ENCODE measurements around the gene NOPCHAP1. TPM values are rescaled to one million over a fixed set of nuclear protein-coding genes. Genes with fewer than 3 reads are reported as not detected.

NOPCHAP1 gene
- total RNA-seq, 2 experiments from 2014 or later: 12.1 to 33.9 TPM

DNA sequence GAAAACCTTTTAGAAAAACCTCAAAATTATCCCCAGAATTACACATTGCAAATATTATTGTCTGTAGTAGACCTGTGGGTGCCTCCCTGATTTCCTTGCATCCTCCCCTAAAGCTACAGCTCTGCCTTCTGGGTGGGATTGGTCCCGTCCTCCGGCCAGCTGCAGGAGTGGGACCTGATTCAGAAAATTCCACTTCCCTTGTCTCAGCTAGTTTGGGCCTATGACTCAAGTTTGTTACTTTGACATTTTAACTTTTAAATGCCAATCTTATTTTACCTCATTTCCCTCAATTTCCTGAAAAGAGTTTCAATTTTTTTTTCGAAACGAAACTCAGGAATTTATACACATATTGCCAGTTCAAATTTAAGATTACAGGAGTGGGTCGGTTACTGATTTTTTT lies 14.8 kb upstream of the NOPCHAP1 start:
- H3K9me3 ChIP-seq (ENCODE audit: low read length): no peaks in the 10 kb centered on the region
- H3K4me2 ChIP-seq (ENCODE audit: low read length): no peak overlapping the region
- no peak overlapping the region for H3K4me3 ChIP-seq (ENCODE audit: low read depth, low read length, poor library complexity, severe bottlenecking)
- CTCF ChIA-PET (ENCODE audit: unreplicated experiment): interaction anchor here (0.6 kb wide), 1 partner anchor 12 kb away, joined by 3 read pairs; no protein-coding TSS in a partner anchor
- no peak overlapping the region for H3K27ac ChIP-seq (ENCODE audit: low read depth, low read length, poor library complexity, severe bottlenecking)
- POLR2A ChIA-PET: interaction anchor here (0.5 to 1.6 kb wide), 7 partner anchors 11 to 536 kb away, joined by 3 to 9 read pairs (median 3); partner anchors contain the start of gene SLC41A2
- H3K4me1 ChIP-seq (ENCODE audit: insufficient read depth, low read length, poor library complexity, severe bottlenecking): peaks cover 20% of the 10 kb centered on the region
- intact Hi-C loops (cut with micrococcal nuclease; ENCODE audit: unreplicated experiment): no loop called here
- H3K36me3 ChIP-seq (ENCODE audit: insufficient read depth, low read length): no peaks in the 10 kb centered on the region
- no peak overlapping the region for H2AFZ ChIP-seq (ENCODE audit: low read length)
- no peak for DNase-seq (ENCODE audit: low spot score)
- H3K9me2 ChIP-seq (ENCODE audit: insufficient read depth, low read length): no peaks in the 10 kb centered on the region
- no TSS peak for BruUV-seq (replicated peaks)
- H4K20me1 ChIP-seq (ENCODE audit: insufficient read depth, low read length): no peaks in the 10 kb centered on the region
- no peaks in the 10 kb centered on the region for H3K79me2 ChIP-seq (ENCODE audit: insufficient read depth, low read depth, low read length)
- TF ChIP-seq, protein P1, sequence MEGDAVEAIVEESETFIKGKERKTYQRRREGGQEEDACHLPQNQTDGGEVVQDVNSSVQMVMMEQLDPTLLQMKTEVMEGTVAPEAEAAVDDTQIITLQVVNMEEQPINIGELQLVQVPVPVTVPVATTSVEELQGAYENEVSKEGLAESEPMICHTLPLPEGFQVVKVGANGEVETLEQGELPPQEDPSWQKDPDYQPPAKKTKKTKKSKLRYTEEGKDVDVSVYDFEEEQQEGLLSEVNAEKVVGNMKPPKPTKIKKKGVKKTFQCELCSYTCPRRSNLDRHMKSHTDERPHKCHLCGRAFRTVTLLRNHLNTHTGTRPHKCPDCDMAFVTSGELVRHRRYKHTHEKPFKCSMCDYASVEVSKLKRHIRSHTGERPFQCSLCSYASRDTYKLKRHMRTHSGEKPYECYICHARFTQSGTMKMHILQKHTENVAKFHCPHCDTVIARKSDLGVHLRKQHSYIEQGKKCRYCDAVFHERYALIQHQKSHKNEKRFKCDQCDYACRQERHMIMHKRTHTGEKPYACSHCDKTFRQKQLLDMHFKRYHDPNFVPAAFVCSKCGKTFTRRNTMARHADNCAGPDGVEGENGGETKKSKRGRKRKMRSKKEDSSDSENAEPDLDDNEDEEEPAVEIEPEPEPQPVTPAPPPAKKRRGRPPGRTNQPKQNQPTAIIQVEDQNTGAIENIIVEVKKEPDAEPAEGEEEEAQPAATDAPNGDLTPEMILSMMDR (conservative IDR thresholded peaks at IDR 0.05; ENCODE audit: low read length): no peak
- no peak for TF ChIP-seq EZH2phosphoT487 (IDR thresholded peaks at IDR 0.05; ENCODE audit: borderline replicate concordance, low read depth, low read length)

DNA sequence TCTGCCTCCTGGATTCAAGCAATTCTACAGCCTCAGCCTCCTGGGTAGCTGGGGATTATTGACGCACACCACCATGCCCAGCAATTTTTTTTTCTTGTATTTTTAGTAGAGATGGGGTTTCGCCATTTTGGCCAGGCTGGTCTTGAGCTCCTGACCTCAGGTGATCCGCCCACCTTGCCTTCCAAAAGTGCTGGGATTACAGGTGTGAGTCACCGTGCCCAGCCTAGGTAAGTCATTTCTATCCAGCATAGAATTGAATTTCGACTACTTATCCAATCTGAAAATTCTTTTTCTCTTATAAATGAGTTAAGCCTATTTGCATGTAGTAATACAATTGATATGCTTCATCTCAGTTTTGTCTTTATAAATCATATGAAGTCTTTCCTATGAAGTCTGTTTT lies 12.9 kb upstream of the NOPCHAP1 start:
- H4K20me1 ChIP-seq (ENCODE audit: insufficient read depth, low read length): no peaks in the 10 kb centered on the region
- no peak overlapping the region for H2AFZ ChIP-seq (ENCODE audit: low read length)
- H3K9me3 ChIP-seq (ENCODE audit: low read length): no peaks in the 10 kb centered on the region
- ChIA-PET POLR2A (interaction anchor here (1.6 kb wide), 1 partner anchor 14 kb away, joined by 6 read pairs; no protein-coding TSS in a partner anchor), CTCF (ENCODE audit: unreplicated experiment) (no interaction called here)
- intact Hi-C loops (cut with micrococcal nuclease; ENCODE audit: unreplicated experiment): no loop called here
- H3K36me3 ChIP-seq (ENCODE audit: insufficient read depth, low read length): no peaks in the 10 kb centered on the region
- H3K4me2 ChIP-seq (ENCODE audit: low read length): no peak overlapping the region
- peaks cover 15% of the 10 kb centered on the region for H3K4me1 ChIP-seq (ENCODE audit: insufficient read depth, low read length, poor library complexity, severe bottlenecking)
- no TSS peak for BruUV-seq (replicated peaks)
- no peak overlapping the region for H3K27ac ChIP-seq (ENCODE audit: low read depth, low read length, poor library complexity, severe bottlenecking)
- H3K79me2 ChIP-seq (ENCODE audit: insufficient read depth, low read depth, low read length): no peaks in the 10 kb centered on the region
- no peaks in the 10 kb centered on the region for H3K9me2 ChIP-seq (ENCODE audit: insufficient read depth, low read length)
- TF ChIP-seq, protein P1 (conservative IDR thresholded peaks at IDR 0.05; ENCODE audit: low read length): no peak
- no peak for TF ChIP-seq EZH2phosphoT487 (IDR thresholded peaks at IDR 0.05; ENCODE audit: borderline replicate concordance, low read depth, low read length)
- DNase-seq (ENCODE audit: low spot score): no peak
- no peak overlapping the region for H3K4me3 ChIP-seq (ENCODE audit: low read depth, low read length, poor library complexity, severe bottlenecking)

DNA sequence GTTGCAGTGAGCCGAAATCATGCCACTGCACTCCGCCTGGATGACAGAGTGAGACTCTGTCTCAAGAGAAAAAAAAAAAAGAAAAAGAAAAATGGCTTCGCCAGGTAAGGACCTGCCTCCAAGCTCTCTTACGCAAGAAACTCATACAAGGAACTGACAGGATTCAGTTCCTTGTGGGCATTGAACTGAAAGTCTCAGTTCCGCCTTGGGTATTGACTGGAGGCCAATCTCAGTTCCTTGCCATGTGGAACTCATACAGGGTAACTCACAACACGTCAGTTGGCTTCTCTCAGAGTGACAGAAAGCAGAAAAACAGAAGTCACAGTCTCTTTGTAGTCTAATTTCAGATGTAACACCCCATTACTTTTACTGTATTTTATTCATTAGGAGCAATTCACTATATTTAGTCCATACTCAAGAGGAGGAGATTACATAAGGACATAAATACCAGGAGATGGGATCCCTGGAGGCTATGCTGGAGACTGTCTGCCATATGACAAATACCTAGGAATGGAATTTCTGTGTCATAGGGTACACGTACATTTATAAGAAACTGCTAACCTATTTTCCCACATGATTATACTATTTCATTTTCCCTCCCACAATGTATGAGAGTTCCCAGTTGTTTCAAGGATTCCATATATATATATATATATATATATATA lies 11.4 kb upstream of the NOPCHAP1 start:
- Histone ChIP-seq H3K4me3 (ENCODE audit: low read depth, low read length, poor library complexity, severe bottlenecking) (no peak overlapping the region), H3K79me2 (ENCODE audit: insufficient read depth, low read depth, low read length) (no peaks in the 10 kb centered on the region), H3K4me1 (ENCODE audit: insufficient read depth, low read length, poor library complexity, severe bottlenecking) (peaks cover 15% of the 10 kb centered on the region), H4K20me1 (ENCODE audit: insufficient read depth, low read length) (no peaks in the 10 kb centered on the region), H3K36me3 (ENCODE audit: insufficient read depth, low read length) (no peaks in the 10 kb centered on the region), H3K9me3 (ENCODE audit: low read length) (no peaks in the 10 kb centered on the region), H3K27ac (ENCODE audit: low read depth, low read length, poor library complexity, severe bottlenecking) (peak overlapping the region; percentile 79), H3K4me2 (ENCODE audit: low read length) (peak overlapping the region; percentile 57), H2AFZ (ENCODE audit: low read length) (peak overlapping the region; percentile 59; the same call in 1 of the 2 replicates), H3K9me2 (ENCODE audit: insufficient read depth, low read length) (no peaks in the 10 kb centered on the region)
- ChIA-PET POLR2A (no interaction called here), CTCF (ENCODE audit: unreplicated experiment) (no interaction called here)
- intact Hi-C loops (cut with micrococcal nuclease; ENCODE audit: unreplicated experiment): no loop called here
- BruUV-seq (replicated peaks): no TSS peak
- peak; percentile 84 for DNase-seq (ENCODE audit: low spot score)
- TF ChIP-seq, protein P1 (conservative IDR thresholded peaks at IDR 0.05; ENCODE audit: low read length): no peak

Measured in OCI-LY7 (cell line).